ENCODE results near the gene ACVR2B.

ACVR2B gene

DNA sequence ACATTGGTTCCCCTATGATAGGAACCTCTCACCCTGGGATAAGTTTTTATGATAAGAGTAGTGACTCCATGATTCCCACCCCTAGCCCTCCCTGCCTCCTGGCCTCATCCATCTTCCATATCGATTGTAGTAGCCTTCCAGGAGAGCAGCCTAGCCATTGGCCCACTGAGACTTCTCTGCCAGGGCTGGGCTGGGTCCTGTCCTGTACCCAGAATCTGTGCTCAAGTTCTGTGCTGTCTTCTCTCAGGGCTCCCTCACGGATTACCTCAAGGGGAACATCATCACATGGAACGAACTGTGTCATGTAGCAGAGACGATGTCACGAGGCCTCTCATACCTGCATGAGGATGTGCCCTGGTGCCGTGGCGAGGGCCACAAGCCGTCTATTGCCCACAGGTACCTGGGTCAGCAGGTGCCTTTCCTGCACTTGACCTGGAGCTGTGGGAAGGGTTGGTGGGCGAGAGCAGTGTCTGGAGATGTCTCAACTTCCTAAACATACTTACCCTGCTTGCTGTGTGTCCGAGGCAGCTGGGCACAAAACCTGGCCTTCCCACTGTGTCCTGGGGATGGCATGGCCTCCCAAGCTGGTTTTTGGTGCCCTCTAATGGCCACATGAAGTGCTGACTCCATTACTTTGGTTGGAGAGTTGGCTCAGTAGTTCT, 25.9 kb downstream of the ACVR2B start:
- no peaks in the 10 kb centered on the region for H3K27me3 ChIP-seq (ENCODE audit: low read depth, low read length)

DNA sequence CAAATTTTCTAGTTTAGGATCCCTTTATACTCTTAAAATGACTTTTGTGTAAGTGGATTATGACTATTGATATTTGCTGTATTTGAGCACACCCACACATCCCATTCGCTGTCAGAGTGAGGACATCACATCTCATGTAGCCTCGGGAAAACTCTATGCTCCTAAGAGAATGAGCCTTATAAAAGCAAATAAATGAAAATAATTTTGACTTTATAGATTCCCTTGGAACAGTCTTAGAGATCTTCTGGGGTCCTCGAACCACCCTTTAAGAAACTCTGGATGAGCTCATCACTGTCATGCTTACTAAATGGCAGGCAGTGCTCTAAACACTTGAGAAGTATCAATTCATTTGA, 26.4 kb downstream of the ACVR2B start:
- peaks cover 13% of the 10 kb centered on the region; the same call in 1 of the 2 replicates for H4K20me1 ChIP-seq (ENCODE audit: insufficient read depth, low read length)

More for the DNA sequence above, 25.9 kb downstream of the ACVR2B start:
- Histone ChIP-seq H3K9ac (ENCODE audit: low read length) (no peak overlapping the region), H2AFZ (ENCODE audit: low read depth, low read length) (no peak overlapping the region), H3K4me1 (ENCODE audit: low read length) (no peaks in the 10 kb centered on the region), H3K4me3 (ENCODE audit: low read length) (no peak overlapping the region), H3K36me3 (replicated peaks; ENCODE audit: low read depth, low read length) (peaks cover 29% of the 10 kb centered on the region), H4K20me1 (ENCODE audit: insufficient read depth, low read length) (peaks cover 17% of the 10 kb centered on the region), H3K9me3 (ENCODE audit: insufficient read depth, low read length) (no peaks in the 10 kb centered on the region), H3K79me2 (ENCODE audit: low read length) (peaks cover 13% of the 10 kb centered on the region), H3K27ac (ENCODE audit: low read length) (no peak overlapping the region), H3K4me2 (ENCODE audit: low read length) (no peak overlapping the region)
- TF ChIP-seq EZH2phosphoT487 (IDR thresholded peaks at IDR 0.05; ENCODE audit: low read depth) (no peak), CTCF (IDR thresholded peaks at IDR 0.05; ENCODE audit: low read depth, low read length) (peak; percentile 94)

DNA sequence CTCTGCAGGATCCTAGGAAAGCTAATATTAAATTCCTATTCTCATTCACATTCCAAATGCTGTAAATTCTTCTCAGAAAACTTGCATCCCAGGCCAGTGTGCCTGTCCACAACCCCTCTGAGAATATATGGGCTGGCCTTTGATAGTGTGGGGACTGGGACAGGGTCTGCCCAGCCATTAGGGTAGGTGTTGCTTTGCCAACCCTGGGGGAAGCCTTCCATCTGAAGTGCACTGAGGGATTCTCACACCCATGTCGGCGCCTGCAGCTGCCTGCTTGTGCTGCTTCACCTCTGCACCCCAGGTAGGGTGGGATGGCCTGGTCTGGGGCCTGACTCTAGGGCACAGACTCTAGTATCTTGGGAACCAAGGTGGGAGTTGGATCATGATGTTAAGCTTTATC, 27.2 kb downstream of the ACVR2B start:
- peaks cover 29% of the 10 kb centered on the region for H3K36me3 ChIP-seq (replicated peaks; ENCODE audit: low read depth, low read length)
- H3K79me2 ChIP-seq (ENCODE audit: low read length), result peaks cover 4% of the 10 kb centered on the region; the same call in 1 of the 2 replicates
- TF ChIP-seq EZH2phosphoT487 (IDR thresholded peaks at IDR 0.05; ENCODE audit: low read depth) (no peak), CTCF (IDR thresholded peaks at IDR 0.05; ENCODE audit: low read depth, low read length) (no peak)
- H4K20me1 ChIP-seq (ENCODE audit: insufficient read depth, low read length), result peaks cover 4% of the 10 kb centered on the region; the same call in 1 of the 2 replicates
- H3K27me3 ChIP-seq (ENCODE audit: low read depth, low read length), result no peaks in the 10 kb centered on the region
- H2AFZ ChIP-seq (ENCODE audit: low read depth, low read length), result no peak overlapping the region
- H3K27ac ChIP-seq (ENCODE audit: low read length), result no peak overlapping the region
- no peak overlapping the region for H3K4me3 ChIP-seq (ENCODE audit: low read length)
- H3K9ac ChIP-seq (ENCODE audit: low read length), result no peak overlapping the region
- H3K4me1 ChIP-seq (ENCODE audit: low read length), result peaks cover 3% of the 10 kb centered on the region; the same call in 1 of the 2 replicates
- no peaks in the 10 kb centered on the region for H3K9me3 ChIP-seq (ENCODE audit: insufficient read depth, low read length)
- no peak overlapping the region for H3K4me2 ChIP-seq (ENCODE audit: low read length)

More for the DNA sequence above, 26.4 kb downstream of the ACVR2B start:
- Histone ChIP-seq H3K9ac (ENCODE audit: low read length) (no peak overlapping the region), H3K36me3 (replicated peaks; ENCODE audit: low read depth, low read length) (peaks cover 29% of the 10 kb centered on the region), H3K27me3 (ENCODE audit: low read depth, low read length) (no peaks in the 10 kb centered on the region), H3K79me2 (ENCODE audit: low read length) (peaks cover 13% of the 10 kb centered on the region), H3K4me2 (ENCODE audit: low read length) (no peak overlapping the region), H2AFZ (ENCODE audit: low read depth, low read length) (no peak overlapping the region), H3K27ac (ENCODE audit: low read length) (no peak overlapping the region), H3K4me3 (ENCODE audit: low read length) (no peak overlapping the region), H3K9me3 (ENCODE audit: insufficient read depth, low read length) (no peaks in the 10 kb centered on the region), H3K4me1 (ENCODE audit: low read length) (no peaks in the 10 kb centered on the region)
- TF ChIP-seq EZH2phosphoT487 (IDR thresholded peaks at IDR 0.05; ENCODE audit: low read depth) (no peak), CTCF (IDR thresholded peaks at IDR 0.05; ENCODE audit: low read depth, low read length) (no peak)

DNA sequence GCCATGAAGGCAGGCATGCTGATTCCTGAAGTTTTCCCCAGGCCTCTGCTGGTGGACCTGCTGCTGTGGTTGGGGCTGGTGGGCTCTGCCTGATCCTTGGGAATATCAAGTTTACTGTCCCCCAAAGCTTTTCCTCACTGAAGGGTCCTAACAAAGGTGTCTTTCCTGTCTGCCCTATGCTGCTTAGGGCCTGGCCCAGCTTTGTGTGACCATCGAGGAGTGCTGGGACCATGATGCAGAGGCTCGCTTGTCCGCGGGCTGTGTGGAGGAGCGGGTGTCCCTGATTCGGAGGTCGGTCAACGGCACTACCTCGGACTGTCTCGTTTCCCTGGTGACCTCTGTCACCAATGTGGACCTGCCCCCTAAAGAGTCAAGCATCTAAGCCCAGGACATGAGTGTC, 29.3 kb downstream of the ACVR2B start:
- Histone ChIP-seq H3K4me3 (ENCODE audit: low read length) (no peak overlapping the region), H3K9ac (ENCODE audit: low read length) (no peak overlapping the region), H3K27me3 (ENCODE audit: low read depth, low read length) (no peaks in the 10 kb centered on the region), H3K4me2 (ENCODE audit: low read length) (no peak overlapping the region), H3K36me3 (replicated peaks; ENCODE audit: low read depth, low read length) (peaks cover 29% of the 10 kb centered on the region), H3K27ac (ENCODE audit: low read length) (no peak overlapping the region), H3K79me2 (ENCODE audit: low read length) (no peaks in the 10 kb centered on the region), H3K9me3 (ENCODE audit: insufficient read depth, low read length) (no peaks in the 10 kb centered on the region), H4K20me1 (ENCODE audit: insufficient read depth, low read length) (0 out of 2 replicates have a peak, but pooled peaks cover 9% of the 10 kb centered on the region), H2AFZ (ENCODE audit: low read depth, low read length) (no peak overlapping the region), H3K4me1 (ENCODE audit: low read length) (peaks cover 24% of the 10 kb centered on the region)
- TF ChIP-seq CTCF (IDR thresholded peaks at IDR 0.05; ENCODE audit: low read depth, low read length), result no peak
- TF ChIP-seq EZH2phosphoT487 (IDR thresholded peaks at IDR 0.05; ENCODE audit: low read depth), result no peak
